ENCODE results near the gene CCDC157.

GRCh38 chr22:30323246-30323645, 33.6 kb upstream of the CCDC157 start:
- TF ChIP-seq CTCF (IDR thresholded peaks at IDR 0.05): no peak
- no peak for TF ChIP-seq POLR2A (IDR thresholded peaks at IDR 0.05)
